Measurements from ENCODE around the gene KCNH1.
A peak's percentile ranks its signal among the peaks of the same experiment; 100 is the strongest.

KCNH1 gene

GRCh38 chr1:210773450-210773849, 360.5 kb downstream of the KCNH1 start:
- Histone ChIP-seq H3K4me3 (ENCODE audit: insufficient read depth, low read depth, low read length) (no peak overlapping the region), H3K4me1 (ENCODE audit: control insufficient read depth, insufficient read depth, low read length) (no peaks in the 10 kb centered on the region), H3K9me3 (ENCODE audit: control insufficient read depth, low read length) (no peaks in the 10 kb centered on the region), H3K27me3 (ENCODE audit: control insufficient read depth, insufficient read depth, low read length, poor library complexity, severe bottlenecking) (no peaks in the 10 kb centered on the region), H3K36me3 (ENCODE audit: control insufficient read depth, insufficient read depth, low read length) (no peaks in the 10 kb centered on the region), H3K27ac (ENCODE audit: insufficient read depth, low read depth, low read length, poor library complexity, severe bottlenecking) (no peak overlapping the region)
- WGBS, 2 experiments, result 85 to 89% methylated on average over 2 of the region's 2 CpGs

GRCh38 chr1:210771131-210771530, 362.8 kb downstream of the KCNH1 start:
- 93% methylated on average over 3 to 5 of the region's 5 CpGs for WGBS, 2 experiments
- Histone ChIP-seq H3K9me3 (ENCODE audit: control insufficient read depth, low read length) (no peaks in the 10 kb centered on the region), H3K27ac (ENCODE audit: insufficient read depth, low read depth, low read length, poor library complexity, severe bottlenecking) (no peak overlapping the region), H3K4me1 (ENCODE audit: control insufficient read depth, insufficient read depth, low read length) (no peaks in the 10 kb centered on the region), H3K4me3 (ENCODE audit: insufficient read depth, low read depth, low read length) (no peak overlapping the region), H3K27me3 (ENCODE audit: control insufficient read depth, insufficient read depth, low read length, poor library complexity, severe bottlenecking) (no peaks in the 10 kb centered on the region), H3K36me3 (ENCODE audit: control insufficient read depth, insufficient read depth, low read length) (no peaks in the 10 kb centered on the region)

GRCh38 chr1:210770396-210770984, 363.5 kb downstream of the KCNH1 start:
- Histone ChIP-seq H3K27me3 (ENCODE audit: control insufficient read depth, insufficient read depth, low read length, poor library complexity, severe bottlenecking) (no peaks in the 10 kb centered on the region), H3K27ac (ENCODE audit: insufficient read depth, low read depth, low read length, poor library complexity, severe bottlenecking) (no peak overlapping the region), H3K4me1 (ENCODE audit: control insufficient read depth, insufficient read depth, low read length) (no peaks in the 10 kb centered on the region), H3K4me3 (ENCODE audit: insufficient read depth, low read depth, low read length) (no peak overlapping the region), H3K36me3 (ENCODE audit: control insufficient read depth, insufficient read depth, low read length) (no peaks in the 10 kb centered on the region), H3K9me3 (ENCODE audit: control insufficient read depth, low read length) (no peaks in the 10 kb centered on the region)
- WGBS, 2 experiments, result 89 to 92% methylated on average over 9 of the region's 9 CpGs

GRCh38 chr1:210769473-210769872, 364.5 kb downstream of the KCNH1 start:
- Histone ChIP-seq H3K4me3 (ENCODE audit: insufficient read depth, low read depth, low read length) (no peak overlapping the region), H3K27ac (ENCODE audit: insufficient read depth, low read depth, low read length, poor library complexity, severe bottlenecking) (no peak overlapping the region), H3K36me3 (ENCODE audit: control insufficient read depth, insufficient read depth, low read length) (no peaks in the 10 kb centered on the region)

GRCh38 chr1:210764536-210764935, 369.4 kb downstream of the KCNH1 start:
- H3K27me3 ChIP-seq (ENCODE audit: control insufficient read depth, insufficient read depth, low read length, poor library complexity, severe bottlenecking), result no peaks in the 10 kb centered on the region
- no peak overlapping the region for H3K4me3 ChIP-seq (ENCODE audit: insufficient read depth, low read depth, low read length)
- no peak overlapping the region for H3K27ac ChIP-seq (ENCODE audit: insufficient read depth, low read depth, low read length, poor library complexity, severe bottlenecking)
- H3K36me3 ChIP-seq (ENCODE audit: control insufficient read depth, insufficient read depth, low read length), result no peaks in the 10 kb centered on the region
- WGBS, 2 experiments, result 62 to 68% methylated on average over 2 of the region's 2 CpGs
- H3K4me1 ChIP-seq (ENCODE audit: control insufficient read depth, insufficient read depth, low read length), result no peaks in the 10 kb centered on the region
- no peaks in the 10 kb centered on the region for H3K9me3 ChIP-seq (ENCODE audit: control insufficient read depth, low read length)

More at GRCh38 chr1:210769473-210769872, 364.5 kb downstream of the KCNH1 start:
- H3K4me1 ChIP-seq (ENCODE audit: control insufficient read depth, insufficient read depth, low read length), result no peaks in the 10 kb centered on the region
- no peaks in the 10 kb centered on the region for H3K27me3 ChIP-seq (ENCODE audit: control insufficient read depth, insufficient read depth, low read length, poor library complexity, severe bottlenecking)
- 87 to 91% methylated on average over 4 of the region's 4 CpGs for WGBS, 2 experiments
- H3K9me3 ChIP-seq (ENCODE audit: control insufficient read depth, low read length), result no peaks in the 10 kb centered on the region

GRCh38 chr1:210758761-210759160, 375.2 kb downstream of the KCNH1 start:
- 85 to 92% methylated on average over 4 of the region's 4 CpGs for WGBS, 2 experiments
- Histone ChIP-seq H3K27me3 (ENCODE audit: control insufficient read depth, insufficient read depth, low read length, poor library complexity, severe bottlenecking) (no peaks in the 10 kb centered on the region), H3K4me1 (ENCODE audit: control insufficient read depth, insufficient read depth, low read length) (peaks cover 13% of the 10 kb centered on the region), H3K4me3 (ENCODE audit: insufficient read depth, low read depth, low read length) (no peak overlapping the region), H3K36me3 (ENCODE audit: control insufficient read depth, insufficient read depth, low read length) (no peaks in the 10 kb centered on the region), H3K9me3 (ENCODE audit: control insufficient read depth, low read length) (no peaks in the 10 kb centered on the region), H3K27ac (ENCODE audit: insufficient read depth, low read depth, low read length, poor library complexity, severe bottlenecking) (no peak overlapping the region)

- 90 to 97% methylated on average over 1 of the region's 1 CpG for WGBS, 2 experiments
- H3K9me3 ChIP-seq (ENCODE audit: control insufficient read depth, low read length), result no peaks in the 10 kb centered on the region
- H3K27me3 ChIP-seq (ENCODE audit: control insufficient read depth, insufficient read depth, low read length, poor library complexity, severe bottlenecking), result no peaks in the 10 kb centered on the region
- no peak overlapping the region for H3K4me3 ChIP-seq (ENCODE audit: insufficient read depth, low read depth, low read length)
- H3K27ac ChIP-seq (ENCODE audit: insufficient read depth, low read depth, low read length, poor library complexity, severe bottlenecking), result no peak overlapping the region
- no peaks in the 10 kb centered on the region for H3K36me3 ChIP-seq (ENCODE audit: control insufficient read depth, insufficient read depth, low read length)
- H3K4me1 ChIP-seq (ENCODE audit: control insufficient read depth, insufficient read depth, low read length), result peaks cover 13% of the 10 kb centered on the region
Measured at GRCh38 chr1:210758261-210758660, 375.7 kb downstream of the KCNH1 start.

GRCh38 chr1:210757677-210758076, 376.3 kb downstream of the KCNH1 start:
- H3K4me1 ChIP-seq (ENCODE audit: control insufficient read depth, insufficient read depth, low read length), result peaks cover 13% of the 10 kb centered on the region
- H3K9me3 ChIP-seq (ENCODE audit: control insufficient read depth, low read length), result no peaks in the 10 kb centered on the region
- H3K27me3 ChIP-seq (ENCODE audit: control insufficient read depth, insufficient read depth, low read length, poor library complexity, severe bottlenecking), result no peaks in the 10 kb centered on the region
- H3K36me3 ChIP-seq (ENCODE audit: control insufficient read depth, insufficient read depth, low read length), result no peaks in the 10 kb centered on the region
- 61 to 73% methylated on average over 1 of the region's 1 CpG for WGBS, 2 experiments
- H3K4me3 ChIP-seq (ENCODE audit: insufficient read depth, low read depth, low read length), result no peak overlapping the region
- H3K27ac ChIP-seq (ENCODE audit: insufficient read depth, low read depth, low read length, poor library complexity, severe bottlenecking), result no peak overlapping the region

- Histone ChIP-seq H3K4me3 (ENCODE audit: insufficient read depth, low read depth, low read length) (no peak overlapping the region), H3K27ac (ENCODE audit: insufficient read depth, low read depth, low read length, poor library complexity, severe bottlenecking) (no peak overlapping the region), H3K27me3 (ENCODE audit: control insufficient read depth, insufficient read depth, low read length, poor library complexity, severe bottlenecking) (no peaks in the 10 kb centered on the region), H3K4me1 (ENCODE audit: control insufficient read depth, insufficient read depth, low read length) (peaks cover 13% of the 10 kb centered on the region), H3K9me3 (ENCODE audit: control insufficient read depth, low read length) (no peaks in the 10 kb centered on the region), H3K36me3 (ENCODE audit: control insufficient read depth, insufficient read depth, low read length) (no peaks in the 10 kb centered on the region)
- WGBS, 2 experiments, result 92 to 96% methylated on average over 4 of the region's 4 CpGs
Measured at GRCh38 chr1:210755991-210756659, 377.8 kb downstream of the KCNH1 start.

- Histone ChIP-seq H3K4me3 (ENCODE audit: insufficient read depth, low read depth, low read length) (no peak overlapping the region), H3K36me3 (ENCODE audit: control insufficient read depth, insufficient read depth, low read length) (no peaks in the 10 kb centered on the region), H3K9me3 (ENCODE audit: control insufficient read depth, low read length) (no peaks in the 10 kb centered on the region), H3K4me1 (ENCODE audit: control insufficient read depth, insufficient read depth, low read length) (peaks cover 13% of the 10 kb centered on the region), H3K27me3 (ENCODE audit: control insufficient read depth, insufficient read depth, low read length, poor library complexity, severe bottlenecking) (no peaks in the 10 kb centered on the region), H3K27ac (ENCODE audit: insufficient read depth, low read depth, low read length, poor library complexity, severe bottlenecking) (peak overlapping the region; percentile 4)
- 61 to 64% methylated on average over 8 of the region's 8 CpGs for WGBS, 2 experiments
Measured at GRCh38 chr1:210754878-210755665, 378.9 kb downstream of the KCNH1 start.

Data from ectodermal cell (in vitro differentiated cells).